Measurements from ENCODE around the gene C1orf174. TPM values are rescaled to one million over a fixed set of nuclear protein-coding genes. Genes with fewer than 3 reads are reported as not detected.

C1orf174 gene
- total RNA-seq, 1 experiment from 2014 or later: 70.9 TPM

- H3K4me1 ChIP-seq (ENCODE audit: insufficient read depth, low read length): no peaks in the 10 kb centered on the region
- H3K27me3 ChIP-seq (ENCODE audit: low read length): no peaks in the 10 kb centered on the region
- H4K20me1 ChIP-seq (ENCODE audit: low read length): no peaks in the 10 kb centered on the region
- no peak overlapping the region for H2AFZ ChIP-seq (ENCODE audit: low read length)
- no peaks in the 10 kb centered on the region for H3K9me2 ChIP-seq (replicated peaks; ENCODE audit: low read length)
- no peaks in the 10 kb centered on the region for H3F3A ChIP-seq (ENCODE audit: low read length, unreplicated experiment)
- H3K4me2 ChIP-seq (ENCODE audit: low read length): no peak overlapping the region
- intact Hi-C loops (cut with micrococcal nuclease): no loop called here
- no peaks in the 10 kb centered on the region for H3K9me3 ChIP-seq (ENCODE audit: low read length)
- CTCF ChIA-PET: no interaction called here
- ATAC-seq (no peak), DNase-seq (no peak)
- BruUV-seq (replicated peaks): no TSS peak
- TF ChIP-seq EZH2phosphoT487 (IDR thresholded peaks at IDR 0.05; ENCODE audit: borderline replicate concordance, low read length) (no peak), EZH2 (IDR thresholded peaks at IDR 0.05; ENCODE audit: low read length, unreplicated experiment) (no peak)
- TF ChIP-seq, protein P1, sequence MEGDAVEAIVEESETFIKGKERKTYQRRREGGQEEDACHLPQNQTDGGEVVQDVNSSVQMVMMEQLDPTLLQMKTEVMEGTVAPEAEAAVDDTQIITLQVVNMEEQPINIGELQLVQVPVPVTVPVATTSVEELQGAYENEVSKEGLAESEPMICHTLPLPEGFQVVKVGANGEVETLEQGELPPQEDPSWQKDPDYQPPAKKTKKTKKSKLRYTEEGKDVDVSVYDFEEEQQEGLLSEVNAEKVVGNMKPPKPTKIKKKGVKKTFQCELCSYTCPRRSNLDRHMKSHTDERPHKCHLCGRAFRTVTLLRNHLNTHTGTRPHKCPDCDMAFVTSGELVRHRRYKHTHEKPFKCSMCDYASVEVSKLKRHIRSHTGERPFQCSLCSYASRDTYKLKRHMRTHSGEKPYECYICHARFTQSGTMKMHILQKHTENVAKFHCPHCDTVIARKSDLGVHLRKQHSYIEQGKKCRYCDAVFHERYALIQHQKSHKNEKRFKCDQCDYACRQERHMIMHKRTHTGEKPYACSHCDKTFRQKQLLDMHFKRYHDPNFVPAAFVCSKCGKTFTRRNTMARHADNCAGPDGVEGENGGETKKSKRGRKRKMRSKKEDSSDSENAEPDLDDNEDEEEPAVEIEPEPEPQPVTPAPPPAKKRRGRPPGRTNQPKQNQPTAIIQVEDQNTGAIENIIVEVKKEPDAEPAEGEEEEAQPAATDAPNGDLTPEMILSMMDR (conservative IDR thresholded peaks at IDR 0.05; ENCODE audit: low read depth, low read length): no peak
- H3K79me2 ChIP-seq (ENCODE audit: low read length): no peaks in the 10 kb centered on the region
- no peak overlapping the region for H3K4me3 ChIP-seq (ENCODE audit: low read length)
- H3K9ac ChIP-seq (ENCODE audit: low read length): no peak overlapping the region
- POLR2A ChIA-PET (ENCODE audit: unreplicated experiment): no interaction called here
- H3K27ac ChIP-seq (ENCODE audit: low read length): no peak overlapping the region
- peaks cover 31% of the 10 kb centered on the region for H3K36me3 ChIP-seq (ENCODE audit: low read depth, low read length)
Observed at GRCh38 chr1:3884966-3885365, 15.1 kb downstream of the C1orf174 start.

DNA sequence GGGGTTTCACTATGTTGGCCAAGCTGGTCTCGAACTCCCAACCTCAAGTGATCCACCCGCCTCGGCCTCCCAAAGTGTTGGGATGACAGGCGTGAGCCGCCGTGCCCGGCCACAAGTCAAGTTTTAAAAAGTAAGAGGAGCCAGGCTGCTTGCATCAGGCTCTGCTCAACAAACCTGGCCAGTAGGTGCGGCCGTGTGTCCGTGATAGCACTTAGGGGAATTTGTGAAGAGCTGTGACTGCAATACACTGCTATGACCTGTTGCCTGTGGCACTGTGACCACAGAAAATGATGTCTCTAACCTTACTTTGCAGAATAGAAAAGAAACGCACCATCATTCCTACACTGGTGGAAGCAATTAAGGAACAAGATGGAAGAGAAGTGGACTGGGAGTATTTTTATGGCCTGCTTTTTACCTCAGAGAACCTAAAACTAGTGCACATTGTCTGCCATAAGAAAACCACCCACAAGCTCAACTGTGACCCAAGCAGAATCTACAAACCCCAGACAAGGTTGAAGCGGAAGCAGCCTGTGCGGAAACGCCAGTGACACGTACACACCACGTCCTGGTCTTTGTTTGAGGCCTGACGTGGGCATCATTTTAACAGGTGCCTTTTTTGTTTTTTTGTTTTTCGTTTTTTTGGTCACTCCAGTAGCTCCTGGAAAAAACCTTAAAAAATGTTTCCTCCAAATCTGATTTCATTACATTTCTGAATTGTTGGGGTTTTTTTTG lies 16.7 kb downstream of the C1orf174 start:
- Histone ChIP-seq H3K79me2 (ENCODE audit: low read length) (no peaks in the 10 kb centered on the region), H3K9ac (ENCODE audit: low read length) (no peak overlapping the region), H3K27me3 (ENCODE audit: low read length) (no peaks in the 10 kb centered on the region), H3F3A (ENCODE audit: low read length, unreplicated experiment) (no peaks in the 10 kb centered on the region), H3K9me3 (ENCODE audit: low read length) (peaks cover 7% of the 10 kb centered on the region), H3K4me1 (ENCODE audit: insufficient read depth, low read length) (no peaks in the 10 kb centered on the region), H3K27ac (ENCODE audit: low read length) (no peak overlapping the region), H3K4me2 (ENCODE audit: low read length) (no peak overlapping the region), H2AFZ (ENCODE audit: low read length) (no peak overlapping the region), H3K4me3 (ENCODE audit: low read length) (no peak overlapping the region), H4K20me1 (ENCODE audit: low read length) (no peaks in the 10 kb centered on the region), H3K9me2 (replicated peaks; ENCODE audit: low read length) (no peaks in the 10 kb centered on the region), H3K36me3 (ENCODE audit: low read depth, low read length) (peaks cover 42% of the 10 kb centered on the region)
- no TSS peak for BruUV-seq (replicated peaks)
- intact Hi-C loops (cut with micrococcal nuclease): no loop called here
- ChIA-PET POLR2A (ENCODE audit: unreplicated experiment) (no interaction called here), CTCF (no interaction called here)
- TF ChIP-seq, protein P1 (conservative IDR thresholded peaks at IDR 0.05; ENCODE audit: low read depth, low read length): no peak
- TF ChIP-seq EZH2phosphoT487 (IDR thresholded peaks at IDR 0.05; ENCODE audit: borderline replicate concordance, low read length): no peak
- no peak for TF ChIP-seq EZH2 (IDR thresholded peaks at IDR 0.05; ENCODE audit: low read length, unreplicated experiment)
- DNase-seq: no peak
- no peak for ATAC-seq

DNA sequence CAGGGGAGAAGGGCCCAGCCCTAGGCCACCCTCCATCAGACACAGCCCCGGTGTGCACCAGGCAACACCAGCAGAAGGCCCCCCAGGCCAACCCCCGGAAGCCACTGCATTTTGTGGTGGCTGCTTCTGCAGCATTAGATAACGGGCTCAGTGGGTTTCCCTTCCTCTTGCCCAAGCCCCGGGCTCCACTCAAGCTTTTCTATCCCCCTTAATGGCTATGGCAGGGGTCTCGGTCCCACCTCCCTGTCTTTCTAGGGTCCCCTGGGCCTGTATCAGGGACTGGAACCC lies 18.9 kb downstream of the C1orf174 start:
- no peaks in the 10 kb centered on the region for H3F3A ChIP-seq (ENCODE audit: low read length, unreplicated experiment)
- H4K20me1 ChIP-seq (ENCODE audit: low read length): no peaks in the 10 kb centered on the region
- H3K9me2 ChIP-seq (replicated peaks; ENCODE audit: low read length): no peaks in the 10 kb centered on the region
- no peak overlapping the region for H3K4me2 ChIP-seq (ENCODE audit: low read length)
- H3K36me3 ChIP-seq (ENCODE audit: low read depth, low read length): peaks cover 35% of the 10 kb centered on the region
- no peak overlapping the region for H2AFZ ChIP-seq (ENCODE audit: low read length)
- ChIA-PET CTCF (no interaction called here), POLR2A (ENCODE audit: unreplicated experiment) (no interaction called here)
- H3K9me3 ChIP-seq (ENCODE audit: low read length): peaks cover 7% of the 10 kb centered on the region
- DNase-seq: no peak
- no peaks in the 10 kb centered on the region for H3K4me1 ChIP-seq (ENCODE audit: insufficient read depth, low read length)
- H3K27me3 ChIP-seq (ENCODE audit: low read length): no peaks in the 10 kb centered on the region
- no peak overlapping the region for H3K4me3 ChIP-seq (ENCODE audit: low read length)
- no peak overlapping the region for H3K9ac ChIP-seq (ENCODE audit: low read length)
- intact Hi-C loops (cut with micrococcal nuclease): no loop called here
- H3K79me2 ChIP-seq (ENCODE audit: low read length): no peaks in the 10 kb centered on the region
- no peak overlapping the region for H3K27ac ChIP-seq (ENCODE audit: low read length)
- no peak for TF ChIP-seq EZH2phosphoT487 (IDR thresholded peaks at IDR 0.05; ENCODE audit: borderline replicate concordance, low read length)
- no peak for TF ChIP-seq EZH2 (IDR thresholded peaks at IDR 0.05; ENCODE audit: low read length, unreplicated experiment)
- TF ChIP-seq, protein P1 (conservative IDR thresholded peaks at IDR 0.05; ENCODE audit: low read depth, low read length): no peak
- no peak for ATAC-seq
- BruUV-seq (replicated peaks): no TSS peak
